ENCODE measurements around the gene ATRAID. TPM values are rescaled to one million over a fixed set of nuclear protein-coding genes. Genes with fewer than 3 reads are reported as not detected.

ATRAID gene
- total and polyA plus RNA-seq, 4 donors, result 44.9 to 77.5 (median 48.9) TPM

DNA sequence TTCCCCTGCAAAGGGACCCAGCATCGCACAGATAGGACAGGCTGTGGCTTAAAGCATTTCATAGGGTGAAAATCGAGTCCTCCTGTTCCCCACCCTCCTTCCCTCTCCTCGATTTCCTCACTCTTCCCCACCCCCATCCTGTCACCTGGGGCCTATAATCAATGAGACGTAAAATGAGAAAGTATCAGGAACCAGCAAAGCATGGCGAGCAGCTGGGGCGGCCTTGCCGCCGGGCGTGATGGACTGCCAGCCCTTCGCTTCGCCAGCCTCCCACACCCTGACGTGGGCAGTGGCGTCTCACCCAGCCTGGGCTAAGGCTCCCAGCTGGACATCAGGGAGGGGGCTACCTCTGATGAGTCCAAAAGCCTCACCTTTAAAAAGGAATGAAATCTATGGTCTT lies 39.9 kb downstream of the ATRAID start:
- no peak overlapping the region for H3K9ac ChIP-seq (ENCODE audit: low read depth in 1 of 2, low read length in 2 of 2)
- no peaks in the 10 kb centered on the region for H3K9me3 ChIP-seq (ENCODE audit: control insufficient read depth in 4 of 4, low read length in 3 of 4)
- no peak overlapping the region for H3K27ac ChIP-seq (ENCODE audit: low read depth in 1 of 2, low read length in 2 of 2)
- H3K36me3 ChIP-seq (ENCODE audit: control insufficient read depth in 4 of 4, insufficient read depth in 3 of 4, low read depth in 1 of 4, low read length in 3 of 4), result no peaks in the 10 kb centered on the region
- TF ChIP-seq FOXA2 (IDR thresholded peaks at IDR 0.05) (no peak), JUND (IDR thresholded peaks at IDR 0.05) (no peak), ATF3 (IDR thresholded peaks at IDR 0.05) (no peak), SP1 (IDR thresholded peaks at IDR 0.05) (no peak), MAX (IDR thresholded peaks at IDR 0.05) (no peak), RAD21 (IDR thresholded peaks at IDR 0.05) (no peak), EGR1 (IDR thresholded peaks at IDR 0.05; ENCODE audit: low read depth in 2 of 2) (no peak), FOXA1 (IDR thresholded peaks at IDR 0.05) (no peak), RXRA (IDR thresholded peaks at IDR 0.05) (no peak), HNF4G (IDR thresholded peaks at IDR 0.05) (no peak), NR2F2 (IDR thresholded peaks at IDR 0.05) (no peak), TAF1 (conservative IDR thresholded peaks at IDR 0.05) (no peak)
- TF ChIP-seq, protein P1, sequence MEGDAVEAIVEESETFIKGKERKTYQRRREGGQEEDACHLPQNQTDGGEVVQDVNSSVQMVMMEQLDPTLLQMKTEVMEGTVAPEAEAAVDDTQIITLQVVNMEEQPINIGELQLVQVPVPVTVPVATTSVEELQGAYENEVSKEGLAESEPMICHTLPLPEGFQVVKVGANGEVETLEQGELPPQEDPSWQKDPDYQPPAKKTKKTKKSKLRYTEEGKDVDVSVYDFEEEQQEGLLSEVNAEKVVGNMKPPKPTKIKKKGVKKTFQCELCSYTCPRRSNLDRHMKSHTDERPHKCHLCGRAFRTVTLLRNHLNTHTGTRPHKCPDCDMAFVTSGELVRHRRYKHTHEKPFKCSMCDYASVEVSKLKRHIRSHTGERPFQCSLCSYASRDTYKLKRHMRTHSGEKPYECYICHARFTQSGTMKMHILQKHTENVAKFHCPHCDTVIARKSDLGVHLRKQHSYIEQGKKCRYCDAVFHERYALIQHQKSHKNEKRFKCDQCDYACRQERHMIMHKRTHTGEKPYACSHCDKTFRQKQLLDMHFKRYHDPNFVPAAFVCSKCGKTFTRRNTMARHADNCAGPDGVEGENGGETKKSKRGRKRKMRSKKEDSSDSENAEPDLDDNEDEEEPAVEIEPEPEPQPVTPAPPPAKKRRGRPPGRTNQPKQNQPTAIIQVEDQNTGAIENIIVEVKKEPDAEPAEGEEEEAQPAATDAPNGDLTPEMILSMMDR (IDR thresholded peaks at IDR 0.05; ENCODE audit: low read depth, low read length, missing input control), result no peak
- TF ChIP-seq, protein P2, sequence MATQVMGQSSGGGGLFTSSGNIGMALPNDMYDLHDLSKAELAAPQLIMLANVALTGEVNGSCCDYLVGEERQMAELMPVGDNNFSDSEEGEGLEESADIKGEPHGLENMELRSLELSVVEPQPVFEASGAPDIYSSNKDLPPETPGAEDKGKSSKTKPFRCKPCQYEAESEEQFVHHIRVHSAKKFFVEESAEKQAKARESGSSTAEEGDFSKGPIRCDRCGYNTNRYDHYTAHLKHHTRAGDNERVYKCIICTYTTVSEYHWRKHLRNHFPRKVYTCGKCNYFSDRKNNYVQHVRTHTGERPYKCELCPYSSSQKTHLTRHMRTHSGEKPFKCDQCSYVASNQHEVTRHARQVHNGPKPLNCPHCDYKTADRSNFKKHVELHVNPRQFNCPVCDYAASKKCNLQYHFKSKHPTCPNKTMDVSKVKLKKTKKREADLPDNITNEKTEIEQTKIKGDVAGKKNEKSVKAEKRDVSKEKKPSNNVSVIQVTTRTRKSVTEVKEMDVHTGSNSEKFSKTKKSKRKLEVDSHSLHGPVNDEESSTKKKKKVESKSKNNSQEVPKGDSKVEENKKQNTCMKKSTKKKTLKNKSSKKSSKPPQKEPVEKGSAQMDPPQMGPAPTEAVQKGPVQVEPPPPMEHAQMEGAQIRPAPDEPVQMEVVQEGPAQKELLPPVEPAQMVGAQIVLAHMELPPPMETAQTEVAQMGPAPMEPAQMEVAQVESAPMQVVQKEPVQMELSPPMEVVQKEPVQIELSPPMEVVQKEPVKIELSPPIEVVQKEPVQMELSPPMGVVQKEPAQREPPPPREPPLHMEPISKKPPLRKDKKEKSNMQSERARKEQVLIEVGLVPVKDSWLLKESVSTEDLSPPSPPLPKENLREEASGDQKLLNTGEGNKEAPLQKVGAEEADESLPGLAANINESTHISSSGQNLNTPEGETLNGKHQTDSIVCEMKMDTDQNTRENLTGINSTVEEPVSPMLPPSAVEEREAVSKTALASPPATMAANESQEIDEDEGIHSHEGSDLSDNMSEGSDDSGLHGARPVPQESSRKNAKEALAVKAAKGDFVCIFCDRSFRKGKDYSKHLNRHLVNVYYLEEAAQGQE (IDR thresholded peaks at IDR 0.05), result no peak
- peaks cover 0 to 2% (median 0%) of the 10 kb centered on the region in 4 donors for H3K27me3 ChIP-seq (ENCODE audit: control insufficient read depth in 4 of 4, insufficient read depth in 4 of 4, low read length in 3 of 4)
- WGBS, result 86% methylated on average over 13 of the region's 13 CpGs
- DNase-seq (ENCODE audit: low spot score), result no peak
- no peak overlapping the region for H3K4me3 ChIP-seq (ENCODE audit: low read depth in 1 of 3, low read length in 3 of 3)
- H3K4me1 ChIP-seq (ENCODE audit: control insufficient read depth in 4 of 4, insufficient read depth in 4 of 4, low read length in 3 of 4), result peaks cover 0 to 7% (median 3%) of the 10 kb centered on the region in 4 donors

DNA sequence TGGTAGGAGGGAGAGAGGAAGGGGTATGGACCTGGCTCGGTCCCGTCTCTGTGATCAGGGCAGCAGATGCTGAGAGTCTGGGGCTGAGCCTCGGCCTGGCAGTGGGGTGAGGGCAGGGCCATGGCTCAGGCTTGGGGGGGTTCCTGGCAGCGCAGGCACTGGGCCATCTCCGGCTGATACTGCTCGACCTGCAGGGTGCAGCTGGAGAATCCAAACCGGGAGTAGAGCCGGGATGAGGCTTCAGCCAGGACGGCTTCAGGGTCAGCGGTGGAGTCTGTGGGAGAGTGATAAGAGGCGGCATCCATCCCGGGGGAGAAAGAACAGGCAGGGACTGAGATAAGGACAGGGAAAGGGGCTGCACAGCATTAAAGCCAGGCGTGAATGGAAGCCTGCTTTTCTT lies 43.3 kb downstream of the ATRAID start:
- peaks cover 0 to 9% (median 0%) of the 10 kb centered on the region in 4 donors for H3K27me3 ChIP-seq (ENCODE audit: control insufficient read depth in 4 of 4, insufficient read depth in 4 of 4, low read length in 3 of 4)
- TF ChIP-seq YY1 (IDR thresholded peaks at IDR 0.05) (no peak), SP1 (IDR thresholded peaks at IDR 0.05) (no peak), GABPA (IDR thresholded peaks at IDR 0.05 in 1 of 2, conservative IDR thresholded peaks at IDR 0.05 in 1 of 2) (no peak), RAD21 (IDR thresholded peaks at IDR 0.05) (no peak), FOXA1 (IDR thresholded peaks at IDR 0.05) (no peak)
- no peaks in the 10 kb centered on the region for H3K9me3 ChIP-seq (ENCODE audit: control insufficient read depth in 4 of 4, low read length in 3 of 4)

More for the DNA sequence above, 43.3 kb downstream of the ATRAID start:
- Histone ChIP-seq H3K9ac (ENCODE audit: low read depth in 1 of 2, low read length in 2 of 2) (no peak overlapping the region), H3K4me1 (ENCODE audit: control insufficient read depth in 4 of 4, insufficient read depth in 4 of 4, low read length in 3 of 4) (peaks cover 0 to 1% (median under 1%) of the 10 kb centered on the region in 4 donors), H3K27ac (ENCODE audit: low read depth in 1 of 2, low read length in 2 of 2) (no peak overlapping the region), H3K36me3 (ENCODE audit: control insufficient read depth in 4 of 4, insufficient read depth in 3 of 4, low read depth in 1 of 4, low read length in 3 of 4) (no peaks in the 10 kb centered on the region), H3K4me3 (ENCODE audit: low read depth in 1 of 3, low read length in 3 of 3) (no peak overlapping the region)
- 37% methylated on average over 13 of the region's 13 CpGs for WGBS
- no peak for DNase-seq (ENCODE audit: low spot score)
